NCI-H2196 treated with DMSO at 0.1 percent for 48 hours (cell line): ENCODE measurements around the gene HYAL4.
"Not testable (repeated sequence)": the region's sequence is repeated elsewhere in the genome, so short reads cannot be mapped to it uniquely, and the experiment has no call there.

Source experiments
- DNase-seq: peaks from one replicate; lab custom pipeline; 2025; ENCODE audit not compliant: unreplicated experiment; lab: John Stamatoyannopoulos, UW

Gene HYAL4

DNA sequence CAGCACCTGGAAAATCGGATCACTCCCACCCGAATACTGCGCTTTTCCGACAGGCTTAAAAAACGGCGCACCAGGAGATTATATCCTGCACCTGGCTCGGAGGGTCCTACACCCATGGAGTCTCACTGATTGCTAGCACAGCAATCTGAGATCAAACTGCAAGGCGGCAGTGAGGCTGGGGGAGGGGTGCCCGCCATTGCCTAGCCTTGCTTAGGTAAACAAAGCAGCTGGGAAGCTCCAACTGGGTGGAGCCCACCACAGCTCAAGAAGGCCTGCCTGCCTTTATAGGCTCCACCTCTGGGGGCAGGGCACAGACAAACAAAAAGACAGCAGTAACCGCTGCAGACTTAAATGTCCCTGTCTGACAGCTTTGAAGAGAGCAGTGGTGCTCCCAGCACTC lies 49.8 kb downstream of the HYAL4 start:
- not testable (repeated sequence) for DNase-seq

DNA sequence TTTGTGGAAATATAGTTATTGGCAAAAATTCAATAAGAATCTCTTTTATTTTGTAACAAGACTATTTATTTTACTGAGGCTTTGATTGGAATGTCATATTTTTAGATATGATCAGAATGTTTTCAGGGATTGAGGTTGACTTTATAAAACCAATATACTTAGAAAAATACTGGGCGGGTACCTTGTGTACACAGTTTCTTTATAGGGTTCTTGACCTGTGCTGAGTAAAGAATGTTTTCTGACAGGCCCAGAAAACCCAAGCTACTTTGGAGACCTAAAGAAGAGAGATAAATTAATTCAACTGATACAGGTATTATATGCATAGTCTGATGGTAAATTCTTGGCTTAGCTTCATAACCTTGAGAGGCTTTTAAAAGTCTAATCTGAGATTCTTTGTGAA lies 56.1 kb downstream of the HYAL4 start:
- DNase-seq: no peak

DNA sequence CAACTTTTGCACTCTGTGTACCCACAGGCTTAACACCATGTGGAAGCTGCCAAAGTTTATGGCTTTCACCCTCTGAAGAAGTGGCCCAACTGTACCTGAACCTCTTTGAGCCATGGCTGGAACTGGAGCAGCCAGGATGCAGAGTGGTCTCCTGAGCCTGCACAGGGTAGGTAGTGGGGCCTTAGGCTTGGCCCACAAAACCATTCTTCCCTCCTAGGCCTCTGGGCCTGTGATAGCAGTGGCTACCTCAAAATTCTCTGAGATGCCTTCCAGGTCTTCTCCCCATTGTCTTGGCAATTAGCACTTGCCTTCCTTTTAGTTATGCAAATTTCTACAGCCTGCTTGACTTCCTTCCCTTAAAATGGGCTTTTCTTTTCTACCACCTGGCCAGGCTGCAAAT lies 60.7 kb downstream of the HYAL4 start:
- DNase-seq: no peak

DNA sequence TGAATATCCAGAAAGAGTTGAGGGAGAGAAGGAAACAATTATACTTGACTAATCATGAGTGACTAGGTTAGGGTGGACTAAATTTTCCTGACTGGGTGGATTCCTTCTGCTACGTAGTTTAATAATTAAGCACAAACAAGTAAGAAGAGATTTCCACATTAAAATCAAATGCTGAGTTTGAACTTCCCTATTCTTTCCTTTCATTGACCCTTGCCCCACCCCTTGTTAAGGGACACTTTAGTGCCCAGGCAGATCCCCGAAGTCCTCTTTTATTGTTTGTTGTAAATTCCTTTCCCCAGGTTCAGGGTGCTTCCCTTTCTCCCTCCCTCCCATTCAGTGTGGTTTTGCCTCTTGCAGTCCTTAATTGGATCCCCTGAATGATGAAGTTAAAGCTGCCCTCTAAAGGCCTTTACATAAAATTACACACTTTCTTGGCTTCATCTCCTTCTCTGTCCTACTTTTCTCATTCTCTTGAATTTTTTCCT lies 71.3 kb downstream of the HYAL4 start:
- DNase-seq: no peak

DNA sequence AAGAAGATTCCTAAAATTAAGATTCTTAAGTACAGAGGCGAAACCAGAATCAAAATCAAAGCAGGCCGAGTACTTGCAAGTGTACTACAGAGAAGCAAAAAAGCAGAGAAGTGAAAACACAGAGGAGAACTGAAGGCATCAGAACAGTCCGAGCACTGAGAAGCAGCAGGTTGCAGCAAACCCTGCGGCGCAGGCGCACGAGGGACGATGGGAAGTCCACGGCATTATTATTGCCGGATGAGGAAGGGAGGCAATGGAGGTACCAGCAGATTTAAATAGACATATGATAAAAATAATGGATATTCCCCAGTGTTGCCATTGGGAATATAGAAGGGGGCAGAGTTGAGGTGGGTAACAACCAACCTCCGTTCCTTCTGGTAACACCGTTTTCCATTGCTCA lies 72.9 kb downstream of the HYAL4 start:
- DNase-seq: no peak

DNA sequence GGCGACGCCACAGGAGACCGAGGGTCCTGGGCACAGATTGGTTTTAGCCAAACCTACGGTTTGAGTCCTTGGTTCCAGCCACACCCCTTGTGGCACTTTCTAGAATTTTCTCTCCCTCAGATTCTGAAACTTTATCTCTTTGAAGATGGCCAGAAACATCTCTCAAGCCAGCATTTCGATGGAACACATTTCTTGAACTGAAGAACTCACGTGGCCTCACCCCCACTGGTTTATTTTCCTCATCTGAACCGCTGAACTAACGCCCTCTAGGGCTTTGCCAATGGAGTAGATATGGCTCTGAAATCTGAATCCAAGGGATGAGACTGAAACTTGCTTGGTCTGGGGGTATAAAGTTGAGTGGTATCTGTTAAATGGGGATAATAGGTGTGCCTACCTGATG lies 73.3 kb downstream of the HYAL4 start:
- no peak for DNase-seq

DNA sequence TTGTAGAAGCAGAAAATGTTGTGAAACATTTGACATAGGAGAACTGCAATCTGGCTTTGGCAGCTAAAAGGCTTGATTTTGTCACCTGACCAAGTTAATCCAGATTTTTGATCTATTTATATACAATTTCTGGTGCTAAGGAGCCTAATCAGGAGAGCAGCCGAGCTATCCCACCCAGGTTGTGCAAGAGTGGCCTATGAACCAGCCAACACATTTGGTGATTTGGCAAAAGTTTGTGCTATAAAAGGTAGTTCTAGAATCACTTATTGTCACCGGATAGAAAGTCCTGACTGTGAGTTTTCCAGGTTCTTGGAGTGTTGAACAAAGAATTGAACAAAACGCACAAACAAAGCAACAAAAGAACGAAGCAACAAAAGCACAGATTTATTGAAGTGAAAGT lies 78.6 kb downstream of the HYAL4 start:
- no peak for DNase-seq

DNA sequence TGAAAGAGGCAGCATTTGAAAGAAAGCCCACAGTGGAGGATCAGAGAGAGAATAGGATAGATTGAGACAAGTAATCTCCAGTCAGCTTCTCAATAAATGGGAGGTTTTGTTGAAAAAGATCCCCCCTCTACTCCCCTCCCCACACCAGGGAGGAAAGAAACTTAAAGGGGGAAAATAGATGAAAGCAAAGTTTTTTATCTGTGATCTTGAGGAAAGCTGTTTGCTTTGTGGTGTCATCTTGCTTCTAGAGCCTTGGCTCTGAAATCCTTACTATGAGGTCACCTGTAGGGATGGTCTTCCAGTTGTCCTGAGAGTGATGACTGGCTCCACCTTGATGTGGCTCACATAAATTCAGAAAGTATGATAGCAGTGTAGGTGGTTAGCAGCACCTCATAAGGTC lies 80.0 kb downstream of the HYAL4 start, which contains the start of gene SPAM1:
TSS of gene SPAM1 (plus strand) at position 301 of the 400 bp plus-strand sequence. CDS start 28,330 bp downstream, outside the sequence.
- DNase-seq: no peak
